ENCODE data around the gene BEAN1. TPM values are rescaled to one million over a fixed set of nuclear protein-coding genes. Genes with fewer than 3 reads are reported as not detected.

Gene BEAN1
- total and polyA plus RNA-seq, 8 donors: 0.08 to 0.41 (median 0.14) TPM; not detected in 5

DNA sequence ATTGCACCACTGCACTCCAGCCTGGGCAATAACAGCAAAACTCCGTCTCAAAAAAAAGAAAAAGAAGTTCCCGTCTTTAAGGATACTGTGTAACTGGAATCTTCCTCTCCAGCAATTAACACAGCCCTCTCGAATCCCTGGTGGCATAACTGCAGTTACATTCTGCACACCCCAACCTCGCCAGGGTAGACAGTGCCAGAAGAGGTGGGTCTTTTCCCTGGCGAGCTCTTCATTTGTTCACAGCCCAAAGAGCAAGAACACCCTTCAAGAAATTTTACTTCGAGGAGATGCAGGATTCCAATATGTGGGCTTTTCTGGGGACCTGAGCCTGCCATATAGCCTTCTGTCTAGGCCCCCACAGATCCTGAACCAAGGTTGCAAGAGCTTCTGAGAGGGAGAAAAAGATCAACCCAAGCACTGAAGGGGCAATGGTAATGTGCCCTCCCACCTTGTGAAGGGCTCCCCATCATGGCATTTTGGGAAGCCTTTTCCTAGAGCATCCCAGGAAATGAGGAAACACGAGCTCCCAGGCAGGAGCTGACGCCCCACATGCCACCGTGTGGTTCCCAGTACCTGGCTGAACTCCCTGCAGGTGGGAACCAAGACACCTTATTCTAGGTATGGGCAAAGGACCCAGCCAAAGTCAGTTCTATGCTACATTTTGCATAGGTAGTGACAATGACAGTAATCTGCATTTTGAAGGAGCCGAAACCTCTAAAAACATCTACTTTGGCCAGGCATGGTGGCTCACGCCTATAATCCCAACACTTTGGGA, 95.9 kb downstream of the BEAN1 start:
- Histone ChIP-seq H3K27ac (peak overlapping the region in 1 of 4 donors; percentile 96), H3K36me3 (peaks cover 0 to 20% (median 0%) of the 10 kb centered on the region in 3 donors), H3K4me3 (no peak overlapping the region), H3K27me3 (no peaks in the 10 kb centered on the region), H3K4me1 (peaks cover under 1 to 7% (median 2%) of the 10 kb centered on the region in 3 donors), H3K9me3 (no peaks in the 10 kb centered on the region)
- DNase-seq: no peak
- no peak for ATAC-seq
- WGBS, 2 donors: 90 to 92% methylated on average over 11 of the region's 11 CpGs
- TF ChIP-seq, protein P1, sequence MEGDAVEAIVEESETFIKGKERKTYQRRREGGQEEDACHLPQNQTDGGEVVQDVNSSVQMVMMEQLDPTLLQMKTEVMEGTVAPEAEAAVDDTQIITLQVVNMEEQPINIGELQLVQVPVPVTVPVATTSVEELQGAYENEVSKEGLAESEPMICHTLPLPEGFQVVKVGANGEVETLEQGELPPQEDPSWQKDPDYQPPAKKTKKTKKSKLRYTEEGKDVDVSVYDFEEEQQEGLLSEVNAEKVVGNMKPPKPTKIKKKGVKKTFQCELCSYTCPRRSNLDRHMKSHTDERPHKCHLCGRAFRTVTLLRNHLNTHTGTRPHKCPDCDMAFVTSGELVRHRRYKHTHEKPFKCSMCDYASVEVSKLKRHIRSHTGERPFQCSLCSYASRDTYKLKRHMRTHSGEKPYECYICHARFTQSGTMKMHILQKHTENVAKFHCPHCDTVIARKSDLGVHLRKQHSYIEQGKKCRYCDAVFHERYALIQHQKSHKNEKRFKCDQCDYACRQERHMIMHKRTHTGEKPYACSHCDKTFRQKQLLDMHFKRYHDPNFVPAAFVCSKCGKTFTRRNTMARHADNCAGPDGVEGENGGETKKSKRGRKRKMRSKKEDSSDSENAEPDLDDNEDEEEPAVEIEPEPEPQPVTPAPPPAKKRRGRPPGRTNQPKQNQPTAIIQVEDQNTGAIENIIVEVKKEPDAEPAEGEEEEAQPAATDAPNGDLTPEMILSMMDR (IDR thresholded peaks at IDR 0.05): no peak
- intact Hi-C loops (cut with DNase I): no loop called here
- FAIRE-seq: no peak

DNA sequence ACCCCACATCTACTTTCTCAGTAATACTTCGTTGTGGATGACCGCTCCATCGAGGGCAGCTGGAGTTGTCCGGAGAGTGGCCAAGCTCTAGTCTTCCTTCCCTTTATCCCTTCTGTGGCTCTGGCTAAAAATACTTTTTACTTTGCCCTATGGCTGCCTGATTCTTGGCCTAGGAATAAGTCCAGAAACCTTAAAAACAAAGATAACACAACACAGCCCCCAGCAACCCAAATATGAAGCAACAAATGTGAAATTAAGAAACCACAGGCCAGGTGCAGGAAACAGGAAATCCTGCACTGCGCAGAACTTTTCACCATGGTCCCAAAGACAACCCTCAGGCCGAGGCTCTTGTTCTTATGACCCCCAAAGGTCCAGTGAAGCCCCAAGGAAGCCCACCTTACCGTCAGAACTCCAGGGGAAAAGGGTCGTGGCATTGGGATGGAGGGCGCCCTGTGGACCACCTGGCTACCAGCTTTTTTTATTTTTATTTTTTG, 96.8 kb downstream of the BEAN1 start:
- intact Hi-C loops (cut with DNase I): no loop called here
- Histone ChIP-seq H3K27me3 (no peaks in the 10 kb centered on the region), H3K4me3 (no peak overlapping the region), H3K36me3 (peaks cover 0 to 28% (median 0%) of the 10 kb centered on the region in 3 donors), H3K27ac (peak overlapping the region in 2 of 4 donors; percentile 50 to 58), H3K4me1 (peaks cover 0 to 3% (median 0%) of the 10 kb centered on the region in 3 donors), H3K9me3 (no peaks in the 10 kb centered on the region)
- no peak for ATAC-seq
- no peak for DNase-seq
- WGBS, 2 donors: 84 to 88% methylated on average over 9 of the region's 9 CpGs
- TF ChIP-seq, protein P1 (IDR thresholded peaks at IDR 0.05): no peak
- no peak for FAIRE-seq

GRCh38 chr16:66524601-66525164, 97.6 kb downstream of the BEAN1 start:
- Histone ChIP-seq H3K4me1 (peaks cover 0 to 3% (median 0%) of the 10 kb centered on the region in 3 donors), H3K4me3 (no peak overlapping the region), H3K27ac (peak overlapping the region in 3 of 4 donors; percentile 10 to 58 (median 50)), H3K9me3 (no peaks in the 10 kb centered on the region), H3K36me3 (peaks cover 0 to 32% (median 0%) of the 10 kb centered on the region in 3 donors), H3K27me3 (no peaks in the 10 kb centered on the region)
- DNase-seq (no peak), ATAC-seq (peak in 3 of 4 donors; percentile 47 to 56 (median 52)), FAIRE-seq (no peak)
- intact Hi-C loops (cut with DNase I): no loop called here
- TF ChIP-seq, protein P1 (IDR thresholded peaks at IDR 0.05): no peak
- WGBS, 2 donors: 78 to 84% methylated on average over 6 of the region's 6 CpGs

- no peaks in the 10 kb centered on the region for H3K27me3 ChIP-seq
- ATAC-seq (no peak), FAIRE-seq (no peak), DNase-seq (no peak)
- H3K36me3 ChIP-seq: peaks cover 0 to 40% (median 1%) of the 10 kb centered on the region in 3 donors
- TF ChIP-seq, protein P1 (IDR thresholded peaks at IDR 0.05): no peak
- intact Hi-C loops (cut with DNase I): no loop called here
- no peaks in the 10 kb centered on the region for H3K9me3 ChIP-seq
- WGBS, 2 donors: 91 to 92% methylated on average over 9 of the region's 9 CpGs
- no peak overlapping the region for H3K4me3 ChIP-seq
- peaks cover 0 to 3% (median 0%) of the 10 kb centered on the region in 3 donors for H3K4me1 ChIP-seq
- peak overlapping the region in 2 of 4 donors; percentile 12 to 58 for H3K27ac ChIP-seq
These were observed 98.5 kb downstream of the BEAN1 start for GRCh38 chr16:66525396-66526180.

All from pancreas (tissue), 10 donors.